ENCODE results near the gene CFAP20DC.

DNA sequence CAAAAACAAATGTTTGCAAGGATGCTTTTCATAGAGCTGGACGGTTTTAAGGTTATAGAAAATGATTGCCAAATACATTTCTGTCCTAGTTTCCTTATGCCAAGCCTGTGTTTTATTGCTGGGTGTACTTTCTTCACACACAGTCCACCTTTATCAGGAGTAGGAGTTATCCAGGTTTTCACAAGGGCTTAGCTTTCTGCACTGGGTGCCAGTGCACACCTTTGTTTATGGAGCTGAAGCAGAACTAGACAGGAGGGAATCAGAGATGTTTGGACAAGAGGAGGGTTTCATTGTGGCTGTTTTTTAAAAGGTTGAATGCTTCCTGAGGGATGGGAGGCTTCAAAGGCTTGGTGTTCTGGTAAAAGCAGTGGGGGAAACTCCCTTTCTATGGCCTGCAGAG lies 353.7 kb downstream of the CFAP20DC start:
- TF ChIP-seq, protein P1, sequence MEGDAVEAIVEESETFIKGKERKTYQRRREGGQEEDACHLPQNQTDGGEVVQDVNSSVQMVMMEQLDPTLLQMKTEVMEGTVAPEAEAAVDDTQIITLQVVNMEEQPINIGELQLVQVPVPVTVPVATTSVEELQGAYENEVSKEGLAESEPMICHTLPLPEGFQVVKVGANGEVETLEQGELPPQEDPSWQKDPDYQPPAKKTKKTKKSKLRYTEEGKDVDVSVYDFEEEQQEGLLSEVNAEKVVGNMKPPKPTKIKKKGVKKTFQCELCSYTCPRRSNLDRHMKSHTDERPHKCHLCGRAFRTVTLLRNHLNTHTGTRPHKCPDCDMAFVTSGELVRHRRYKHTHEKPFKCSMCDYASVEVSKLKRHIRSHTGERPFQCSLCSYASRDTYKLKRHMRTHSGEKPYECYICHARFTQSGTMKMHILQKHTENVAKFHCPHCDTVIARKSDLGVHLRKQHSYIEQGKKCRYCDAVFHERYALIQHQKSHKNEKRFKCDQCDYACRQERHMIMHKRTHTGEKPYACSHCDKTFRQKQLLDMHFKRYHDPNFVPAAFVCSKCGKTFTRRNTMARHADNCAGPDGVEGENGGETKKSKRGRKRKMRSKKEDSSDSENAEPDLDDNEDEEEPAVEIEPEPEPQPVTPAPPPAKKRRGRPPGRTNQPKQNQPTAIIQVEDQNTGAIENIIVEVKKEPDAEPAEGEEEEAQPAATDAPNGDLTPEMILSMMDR (IDR thresholded peaks at IDR 0.05 in 4 of 5, conservative IDR thresholded peaks at IDR 0.05 in 1 of 5): no peak
- TF ChIP-seq POLR2A (IDR thresholded peaks at IDR 0.05): no peak

Measured in gastrocnemius medialis (tissue), 4 donors.